Loucy (cell line): ENCODE data around the gene MYH10.

Experiments
- EZH2phosphoT487 ChIP-seq: fragments of 200-600 bp; IDR thresholded peaks from 2 replicates; pipeline ENCODE4 v1.6.1; 2018; ENCODE audit warnings: antibody characterized with exemption, mild to moderate bottlenecking, moderate library complexity, borderline replicate concordance
- TF ChIP-seq, protein P1 (sequence below): fragments of 200-600 bp; sonication (generic); conservative IDR thresholded peaks from 2 replicates; pipeline ENCODE4 v1.5.1; 2014; ENCODE audit warnings: mild to moderate bottlenecking, antibody characterized with exemption, low read length

DNA sequence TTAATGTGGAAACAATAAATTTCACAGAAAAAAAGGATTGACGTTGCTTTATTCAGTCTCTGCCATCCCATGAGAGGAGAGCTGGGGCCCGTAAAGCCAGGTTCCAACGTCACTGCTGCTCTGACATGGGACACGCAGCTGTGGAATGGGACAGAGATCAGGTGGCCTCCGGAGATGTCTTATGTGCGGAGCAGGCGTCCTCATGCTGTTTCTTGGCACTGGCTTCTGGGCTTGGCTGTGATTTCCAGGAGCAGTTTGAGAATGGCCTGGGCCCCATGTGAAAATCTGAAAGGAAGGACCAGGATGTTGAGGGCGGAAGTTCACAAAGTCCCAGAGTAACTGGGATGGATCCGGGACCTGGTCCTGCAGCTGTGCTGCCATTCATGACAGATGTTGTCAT, 162.4 kb downstream of the MYH10 start:
- TF ChIP-seq, protein P1, sequence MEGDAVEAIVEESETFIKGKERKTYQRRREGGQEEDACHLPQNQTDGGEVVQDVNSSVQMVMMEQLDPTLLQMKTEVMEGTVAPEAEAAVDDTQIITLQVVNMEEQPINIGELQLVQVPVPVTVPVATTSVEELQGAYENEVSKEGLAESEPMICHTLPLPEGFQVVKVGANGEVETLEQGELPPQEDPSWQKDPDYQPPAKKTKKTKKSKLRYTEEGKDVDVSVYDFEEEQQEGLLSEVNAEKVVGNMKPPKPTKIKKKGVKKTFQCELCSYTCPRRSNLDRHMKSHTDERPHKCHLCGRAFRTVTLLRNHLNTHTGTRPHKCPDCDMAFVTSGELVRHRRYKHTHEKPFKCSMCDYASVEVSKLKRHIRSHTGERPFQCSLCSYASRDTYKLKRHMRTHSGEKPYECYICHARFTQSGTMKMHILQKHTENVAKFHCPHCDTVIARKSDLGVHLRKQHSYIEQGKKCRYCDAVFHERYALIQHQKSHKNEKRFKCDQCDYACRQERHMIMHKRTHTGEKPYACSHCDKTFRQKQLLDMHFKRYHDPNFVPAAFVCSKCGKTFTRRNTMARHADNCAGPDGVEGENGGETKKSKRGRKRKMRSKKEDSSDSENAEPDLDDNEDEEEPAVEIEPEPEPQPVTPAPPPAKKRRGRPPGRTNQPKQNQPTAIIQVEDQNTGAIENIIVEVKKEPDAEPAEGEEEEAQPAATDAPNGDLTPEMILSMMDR, result no peak
- no peak for TF ChIP-seq EZH2phosphoT487
